ENCODE measurements around the gene VSTM2L.

VSTM2L gene

GRCh38 chr20:37878835-37879599 is 23.9 kb upstream of the VSTM2L start:
- no peak for DNase-seq (ENCODE audit: low read depth, low spot score)

DNA sequence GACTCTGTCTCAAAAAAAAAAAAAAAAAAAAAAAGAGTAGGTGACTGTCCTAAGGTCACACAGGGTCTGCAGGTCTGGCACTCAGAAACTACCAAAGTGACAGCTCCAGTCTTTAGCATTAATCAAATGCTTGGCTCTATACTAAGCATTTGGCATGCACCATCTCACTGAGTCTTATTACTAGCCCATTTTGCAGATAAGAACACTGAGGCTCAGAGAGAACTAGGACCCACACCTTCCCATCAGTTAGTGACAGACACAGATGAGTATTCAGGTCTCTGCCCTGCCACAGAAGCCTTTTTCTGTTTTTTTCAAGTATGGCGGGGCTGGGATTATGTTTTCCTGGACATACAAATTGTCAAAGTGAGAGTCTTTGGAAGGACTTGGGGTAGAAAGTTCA is 23.1 kb upstream of the VSTM2L start:
- no peak for DNase-seq (ENCODE audit: low read depth, low spot score)

DNA sequence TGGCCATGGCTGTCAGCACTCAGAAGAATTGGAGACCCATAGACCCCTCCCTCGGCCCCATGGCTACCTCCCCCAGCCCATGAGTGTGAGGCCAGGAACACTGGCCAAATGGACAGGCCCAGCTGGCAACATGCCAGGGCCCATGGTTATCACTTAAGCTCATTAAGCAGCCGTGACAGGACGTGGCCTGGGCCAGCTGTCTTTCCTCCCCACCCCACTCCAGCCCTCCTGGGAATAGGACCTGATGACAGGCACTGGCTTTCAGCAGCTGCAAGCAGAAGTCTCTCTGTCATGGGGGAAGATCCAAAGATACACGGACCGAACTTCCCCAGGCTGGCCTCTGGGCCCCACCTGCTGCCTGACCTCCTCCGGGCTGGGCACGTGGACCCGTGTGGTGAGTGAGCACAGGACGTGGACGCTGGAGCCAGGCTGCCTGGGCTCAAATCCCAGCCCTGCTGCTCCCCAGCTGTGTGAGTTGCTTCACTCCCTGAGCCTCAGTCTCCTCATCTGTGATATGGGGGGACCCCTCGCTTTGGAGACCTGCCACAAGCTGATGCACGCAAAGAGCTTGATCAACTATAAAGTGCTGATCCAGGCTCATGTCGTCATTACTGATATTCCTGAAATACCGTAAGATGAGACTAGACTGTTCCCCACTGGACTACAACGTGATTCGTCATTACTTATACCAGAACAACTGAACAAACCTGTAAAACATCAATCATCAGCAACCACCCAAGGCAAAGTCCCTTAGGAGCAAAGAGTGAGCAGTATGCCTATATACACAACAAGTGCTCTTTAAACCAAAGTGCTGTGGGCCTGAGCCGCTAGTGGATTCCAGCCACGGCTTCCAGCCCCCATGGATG is 22.0 kb upstream of the VSTM2L start:
- DNase-seq (ENCODE audit: low read depth, low spot score), result no peak

GRCh38 chr20:37881601-37882343 is 21.2 kb upstream of the VSTM2L start:
- no peak for DNase-seq (ENCODE audit: low read depth, low spot score)

- no peak for DNase-seq (ENCODE audit: low read depth, low spot score)
Measured at GRCh38 chr20:37882961-37883712, 19.8 kb upstream of the VSTM2L start.

DNA sequence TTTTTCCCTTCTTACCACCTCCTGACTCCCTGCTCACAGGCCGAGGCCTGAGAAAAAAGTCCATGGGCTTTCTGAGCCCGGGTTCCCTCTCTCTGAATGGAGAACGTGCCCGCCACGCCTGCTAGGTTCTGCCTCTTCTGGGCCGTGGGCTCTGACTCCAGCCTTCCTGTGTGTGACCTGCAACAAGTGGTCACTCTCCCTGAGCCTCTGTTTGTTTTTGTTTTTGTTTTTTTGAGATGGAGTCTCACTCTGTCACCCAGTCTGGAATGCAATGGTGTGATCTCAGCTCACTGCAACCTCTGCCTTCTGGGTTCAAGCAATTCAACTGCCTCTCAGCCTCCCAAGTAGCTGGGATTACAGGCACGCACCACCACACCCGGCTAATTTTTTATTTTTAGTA is 17.9 kb upstream of the VSTM2L start:
- no peak for DNase-seq (ENCODE audit: low read depth, low spot score)

DNA sequence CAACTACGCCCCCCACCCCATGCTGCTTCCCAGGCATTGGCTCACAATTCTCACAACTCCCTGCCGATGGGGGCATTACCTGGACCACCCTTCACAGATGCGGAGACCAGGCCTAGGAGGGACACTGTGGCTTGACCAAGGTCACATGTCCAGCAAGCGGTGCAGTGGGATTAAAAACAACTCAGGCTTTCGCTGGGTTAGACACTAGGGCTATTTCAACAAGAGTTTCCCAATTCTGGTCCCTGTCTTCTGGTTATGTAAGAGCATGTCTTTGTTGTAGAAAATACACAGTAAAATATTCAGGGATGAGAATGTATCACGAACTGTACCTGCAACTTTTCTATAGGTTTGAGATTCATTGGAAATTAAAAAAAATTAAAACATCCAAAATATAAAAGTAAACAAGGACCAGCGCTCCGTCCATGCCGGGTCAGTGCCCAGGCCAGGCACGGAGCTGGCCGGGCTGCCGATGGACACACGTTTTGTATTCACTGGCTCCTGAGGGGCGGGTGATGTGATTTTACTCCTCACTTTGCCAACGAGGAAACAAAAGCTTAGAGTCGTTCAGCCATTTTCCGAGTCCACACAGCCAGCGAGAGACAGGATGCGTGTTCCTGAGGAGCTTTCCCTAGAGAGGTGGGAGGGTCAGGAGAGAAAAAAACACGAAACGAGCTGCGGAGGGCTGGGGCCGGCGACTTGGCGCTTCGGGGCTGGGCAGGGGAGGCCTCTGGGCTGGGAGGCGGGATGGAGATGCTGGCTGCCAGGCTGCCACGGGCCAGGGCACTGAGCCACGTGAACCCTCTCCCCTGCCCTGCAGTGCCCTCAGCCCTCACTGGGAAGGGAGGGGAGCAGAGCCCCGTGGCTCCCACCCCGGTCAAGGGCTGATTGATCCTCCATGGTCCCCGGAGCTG is 17.1 kb upstream of the VSTM2L start:
- no peak for DNase-seq (ENCODE audit: low read depth, low spot score)

DNA sequence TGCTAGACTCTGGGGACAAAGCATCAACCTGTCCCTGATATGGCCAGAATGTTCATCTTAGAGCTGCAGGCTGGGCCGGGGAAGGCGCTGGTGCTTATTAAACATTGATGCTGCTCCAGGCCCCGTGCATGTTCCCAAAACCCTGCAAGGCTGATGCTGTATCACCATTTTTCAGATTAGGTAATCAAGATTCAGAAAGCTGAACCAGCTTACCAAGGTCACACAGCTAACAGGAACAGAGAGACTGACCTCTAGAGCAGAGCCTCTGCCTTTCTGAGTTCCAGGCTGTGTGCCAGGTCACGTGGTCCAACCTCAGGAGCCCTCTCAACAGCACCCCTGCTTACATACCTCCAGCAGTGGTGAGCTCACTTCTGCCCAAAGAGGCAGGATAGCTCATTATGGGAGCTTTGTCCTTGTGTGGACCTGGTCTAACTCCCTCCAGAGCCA is 16.1 kb upstream of the VSTM2L start:
- no peak for DNase-seq (ENCODE audit: low read depth, low spot score)

GRCh38 chr20:37888641-37889040 is 14.3 kb upstream of the VSTM2L start:
- no peak for DNase-seq (ENCODE audit: low read depth, low spot score)

DNA sequence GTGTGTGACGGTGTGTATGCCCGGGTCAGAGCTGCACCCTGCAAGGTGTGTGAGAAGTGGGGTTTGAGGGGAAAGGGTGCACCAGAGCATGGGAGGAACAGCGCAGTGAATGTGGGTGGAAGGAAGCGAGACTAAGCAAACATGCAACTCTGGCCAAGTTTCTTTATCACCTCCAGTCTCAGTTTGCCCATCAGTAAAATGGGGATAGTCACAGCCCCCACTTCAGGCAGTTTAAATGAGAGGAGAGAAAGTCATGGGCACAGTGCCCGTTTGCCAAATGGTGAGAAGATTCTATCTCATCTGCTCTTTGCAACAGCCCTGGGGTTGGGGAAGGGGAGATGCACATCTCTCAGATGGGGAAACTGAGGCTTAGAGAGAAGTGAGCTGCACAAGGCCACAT is 12.8 kb upstream of the VSTM2L start:
- no peak for DNase-seq (ENCODE audit: low read depth, low spot score)

GRCh38 chr20:37890643-37891042 is 12.3 kb upstream of the VSTM2L start:
- DNase-seq (ENCODE audit: low read depth, low spot score), result no peak

GRCh38 chr20:37892001-37892400 is 10.9 kb upstream of the VSTM2L start:
- DNase-seq (ENCODE audit: low read depth, low spot score), result no peak

DNA sequence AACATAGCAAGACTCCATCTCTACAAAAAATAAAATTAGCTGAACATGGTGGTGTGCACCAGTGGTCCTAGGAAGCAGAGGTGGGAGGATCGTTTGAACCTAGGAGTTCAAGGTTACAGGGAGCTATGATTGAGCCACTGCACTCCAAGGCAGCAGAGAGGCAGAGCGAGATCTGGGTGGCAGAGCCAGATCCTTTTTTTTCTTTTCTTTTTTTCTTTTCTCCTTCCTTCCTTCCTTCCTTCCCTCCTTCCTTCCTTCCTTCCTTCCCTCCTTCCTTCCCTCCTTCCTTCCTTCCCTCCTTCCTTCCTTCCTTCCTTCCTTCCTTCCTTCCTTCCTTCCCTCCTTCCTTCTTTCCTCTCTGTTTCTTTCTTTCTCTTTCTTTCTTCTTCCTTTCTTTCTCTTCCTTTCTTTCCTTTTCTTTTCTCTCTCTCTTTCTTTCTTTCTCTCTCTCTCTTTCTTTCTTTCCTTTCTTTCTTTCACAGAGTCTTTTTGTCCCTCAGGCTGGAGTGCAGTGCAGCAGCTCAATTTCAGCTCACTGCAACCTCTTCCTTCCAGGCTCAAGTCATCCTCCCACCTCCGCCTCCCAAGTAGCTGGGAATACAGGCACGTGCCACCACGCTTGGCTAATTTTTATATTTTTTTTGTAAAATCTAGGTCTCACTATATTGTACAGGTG is 9.2 kb upstream of the VSTM2L start:
- no peak for DNase-seq (ENCODE audit: low read depth, low spot score)

- no peak for DNase-seq (ENCODE audit: low read depth, low spot score)
Measured at GRCh38 chr20:37894454-37894853, 8.5 kb upstream of the VSTM2L start.

DNA sequence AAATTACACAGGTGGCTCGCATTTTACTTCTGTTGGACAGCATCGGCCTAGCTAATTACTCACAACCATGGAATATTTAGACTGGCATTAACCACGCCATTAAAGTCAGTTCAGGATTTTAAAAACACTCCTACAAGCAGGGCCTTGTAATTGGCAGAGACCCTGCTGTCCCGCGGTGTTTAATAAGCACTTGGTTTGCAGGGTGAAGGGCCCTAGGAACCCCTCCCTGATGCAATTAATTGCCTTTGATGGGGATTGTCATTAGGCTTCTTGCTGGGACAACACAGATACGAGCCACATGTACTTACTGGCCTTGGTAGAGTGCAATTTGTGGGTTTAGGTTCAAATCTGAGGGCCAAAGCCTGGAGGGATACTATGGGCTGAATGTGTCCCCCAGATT is 7.8 kb upstream of the VSTM2L start:
- DNase-seq (ENCODE audit: low read depth, low spot score), result no peak

- no peak for DNase-seq (ENCODE audit: low read depth, low spot score)
Measured at GRCh38 chr20:37896932-37897548, 5.9 kb upstream of the VSTM2L start.

DNA sequence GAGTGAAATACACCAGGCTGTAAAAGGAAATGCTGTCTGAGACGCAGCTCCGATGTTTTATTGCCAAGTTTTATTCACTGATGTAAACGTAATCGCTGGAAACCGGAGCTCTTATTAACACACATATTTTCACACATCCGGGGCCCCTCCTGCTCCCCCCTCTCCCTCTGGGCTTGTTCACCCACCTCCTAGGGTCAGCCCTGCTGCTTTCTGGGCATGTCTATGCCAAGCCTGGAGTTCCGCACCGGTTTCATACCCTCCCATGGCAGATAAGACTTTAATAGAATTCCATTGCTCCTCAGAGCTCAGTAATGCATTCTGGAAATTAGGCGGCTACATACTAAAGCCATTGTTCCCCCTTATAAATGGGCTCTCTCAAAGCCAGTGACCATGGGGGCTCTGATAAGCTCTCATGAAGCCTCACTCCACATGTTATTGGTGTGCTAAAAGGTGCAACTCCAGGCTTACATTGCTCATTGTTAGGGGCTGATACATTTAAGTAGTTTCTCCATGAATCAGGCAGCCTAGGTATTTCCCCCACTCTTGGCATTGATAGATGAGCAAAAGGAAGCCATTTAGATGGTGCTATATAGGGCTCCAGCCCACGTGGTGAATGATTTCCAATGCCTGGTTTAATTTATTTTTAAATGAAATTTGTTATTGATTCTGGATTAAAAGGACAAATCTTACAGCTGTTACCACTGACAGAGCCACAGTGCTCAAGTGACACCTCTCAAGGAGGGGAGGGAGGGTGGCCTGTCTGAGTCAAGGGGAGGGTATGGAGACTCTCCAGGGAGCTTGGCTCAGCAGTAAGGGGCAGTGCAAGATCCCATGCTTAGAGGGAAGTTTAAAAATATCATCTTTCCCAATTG is 4.5 kb upstream of the VSTM2L start:
- DNase-seq (ENCODE audit: low read depth, low spot score), result no peak
